Right atrium auricular region (tissue), 2 donors: ENCODE measurements around the gene AGK. TPM values are rescaled to one million over a fixed set of nuclear protein-coding genes. Genes with fewer than 3 reads are reported as not detected.

Source experiments
- DNase-seq: peaks from one replicate; pipeline ENCODE4 v3.0.0-alpha.2; 2019; ENCODE audit warnings: low spot score
- H3K27ac ChIP-seq, 2 donors: fragments of 200-600 bp; sonication (generic); 1 replicate in 1 of 2; 2 replicates in 1 of 2; pipeline ENCODE4 v1.5.1; 2016 to 2019
- H3K27me3 ChIP-seq, 2 donors: fragments of 200-600 bp; sonication (generic); one replicate each; pipeline versions ENCODE4 v1.5.1 to v1.6.0; 2017 to 2019
- H3K36me3 ChIP-seq: fragments of 200-600 bp; sonication (generic); one replicate; pipeline ENCODE4 v1.5.1; 2016
- H3K4me1 ChIP-seq, 2 donors: fragments of 200-600 bp; sonication (generic); one replicate each; pipeline versions ENCODE4 v1.5.1 to v1.6.0; 2017 to 2019
- H3K4me3 ChIP-seq, 2 donors: fragments of 200-600 bp; sonication (generic); 1 replicate in 1 of 2; 2 replicates in 1 of 2; pipeline ENCODE4 v1.5.1; 2017 to 2019; ENCODE audit warnings: mild to moderate bottlenecking in 1 of 2, moderate library complexity in 1 of 2
- H3K9me3 ChIP-seq, 2 donors: fragments of 200-600 bp; sonication (generic); one replicate each; pipeline ENCODE4 v1.5.1; 2019
- CTCF ChIP-seq, 2 donors: fragments of 200-600 bp; sonication (generic); IDR thresholded peaks; one replicate each; pipeline ENCODE4 v1.5.1; 2019; ENCODE audit warnings: antibody characterized with exemption in 2 of 2
- total RNA-seq, 2 donors: library from RNA; depleted of rRNA; stranded (reverse); fragments of >200 nt; gene quantifications; one replicate each; pipeline ENCODE4 v1.1.0, GENCODE V29; 2016

Gene AGK
- total RNA-seq, 2 donors from 2014 or later, result 24.2 to 41.9 TPM

- H3K4me1 ChIP-seq, result peaks cover 0 to 19% of the 10 kb centered on the region in 2 donors
- H3K36me3 ChIP-seq, result peaks cover 11% of the 10 kb centered on the region
- no peak for TF ChIP-seq CTCF (IDR thresholded peaks at IDR 0.05)
- DNase-seq, result no peak
- H3K27ac ChIP-seq, result peak overlapping the region in 1 of 2 donors; percentile 8
- H3K27me3 ChIP-seq, result no peaks in the 10 kb centered on the region
- peaks cover 0 to 6% of the 10 kb centered on the region in 2 donors for H3K9me3 ChIP-seq
- no peak overlapping the region for H3K4me3 ChIP-seq
These were observed 12.9 kb downstream of the AGK start for GRCh38 chr7:141563956-141564623.

- DNase-seq, result no peak
- peaks cover 11% of the 10 kb centered on the region for H3K36me3 ChIP-seq
These were observed 16.2 kb downstream of the AGK start for GRCh38 chr7:141567432-141567831.

DNA sequence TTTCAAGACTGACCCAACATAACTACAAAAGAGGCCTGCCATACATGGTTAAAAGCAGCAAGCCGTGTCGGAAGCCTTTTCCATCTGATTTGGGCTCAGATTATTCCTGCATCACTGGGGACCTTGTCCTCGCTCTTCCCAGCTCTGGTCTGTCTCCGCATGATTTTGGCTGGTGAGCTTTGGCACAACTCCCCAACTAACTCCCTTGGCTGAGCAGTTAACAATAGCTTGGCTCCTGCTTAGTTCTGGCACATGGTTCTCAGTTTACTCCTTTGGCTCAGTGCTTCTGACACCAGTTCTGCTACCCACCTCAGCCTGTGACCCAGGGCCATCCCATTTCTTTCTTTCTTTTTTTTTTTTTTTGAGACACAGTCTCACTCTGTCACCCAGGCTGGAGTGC, 17.0 kb downstream of the AGK start:
- Histone ChIP-seq H3K9me3 (no peaks in the 10 kb centered on the region), H3K36me3 (peaks cover 11% of the 10 kb centered on the region), H3K27me3 (no peaks in the 10 kb centered on the region), H3K4me3 (no peak overlapping the region), H3K4me1 (peaks cover 0 to 15% of the 10 kb centered on the region in 2 donors), H3K27ac (peak overlapping the region in 1 of 2 donors; percentile 33)
- TF ChIP-seq CTCF (IDR thresholded peaks at IDR 0.05), result no peak
- no peak for DNase-seq

More at GRCh38 chr7:141567432-141567831, 16.2 kb downstream of the AGK start:
- no peak overlapping the region for H3K27ac ChIP-seq
- no peaks in the 10 kb centered on the region for H3K9me3 ChIP-seq
- TF ChIP-seq CTCF (IDR thresholded peaks at IDR 0.05), result no peak
- H3K4me3 ChIP-seq, result no peak overlapping the region
- H3K4me1 ChIP-seq, result peaks cover 0 to 22% of the 10 kb centered on the region in 2 donors
- H3K27me3 ChIP-seq, result no peaks in the 10 kb centered on the region

DNA sequence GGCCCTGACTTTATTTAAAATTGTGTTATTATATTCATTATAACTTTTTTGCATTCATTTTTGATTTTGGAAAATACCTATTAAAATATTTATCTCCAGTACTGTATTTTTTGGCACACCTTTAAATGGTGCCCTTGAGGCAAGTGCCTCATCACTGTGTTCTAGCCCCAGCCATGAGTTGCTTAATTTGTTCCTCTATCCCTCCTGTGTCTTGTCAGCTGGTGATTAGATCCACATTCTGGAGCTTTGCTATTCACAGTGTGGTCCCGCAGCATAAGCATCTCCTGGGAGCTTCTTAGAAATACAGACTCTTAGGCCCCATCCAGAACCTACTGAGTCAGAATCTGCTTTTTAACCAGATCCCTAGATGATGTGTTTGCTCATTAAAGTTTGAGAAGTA, 19.8 kb downstream of the AGK start:
- peaks cover 4% of the 10 kb centered on the region for H3K36me3 ChIP-seq
- no peak overlapping the region for H3K4me3 ChIP-seq
- DNase-seq, result no peak
- H3K9me3 ChIP-seq, result no peaks in the 10 kb centered on the region
- no peak for TF ChIP-seq CTCF (IDR thresholded peaks at IDR 0.05)
- H3K4me1 ChIP-seq, result peaks cover 0 to 15% of the 10 kb centered on the region in 2 donors
- H3K27ac ChIP-seq, result no peak overlapping the region
- H3K27me3 ChIP-seq, result no peaks in the 10 kb centered on the region

DNA sequence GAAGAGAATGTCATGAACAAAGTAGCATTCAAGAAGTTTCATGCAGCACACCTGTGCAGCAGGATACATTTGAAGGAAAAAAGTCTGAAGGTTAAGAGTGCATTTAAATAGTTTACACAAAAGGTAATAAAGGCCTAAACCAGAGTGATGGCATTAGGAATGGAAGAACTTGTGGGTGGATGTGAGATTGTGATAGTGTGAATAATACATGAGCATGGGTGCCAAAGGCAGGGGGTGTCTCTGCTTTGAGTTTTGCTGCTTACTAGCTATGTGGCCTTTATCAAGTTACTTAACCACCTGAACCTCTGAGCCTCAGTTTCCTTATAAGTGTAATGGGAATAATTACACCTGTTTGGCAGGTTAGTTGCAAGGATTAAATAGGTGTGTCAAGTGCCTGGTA, 21.0 kb downstream of the AGK start:
- Histone ChIP-seq H3K9me3 (no peaks in the 10 kb centered on the region), H3K4me3 (no peak overlapping the region), H3K27ac (no peak overlapping the region), H3K4me1 (peaks cover 0 to 15% of the 10 kb centered on the region in 2 donors), H3K27me3 (no peaks in the 10 kb centered on the region), H3K36me3 (no peaks in the 10 kb centered on the region)
- TF ChIP-seq CTCF (IDR thresholded peaks at IDR 0.05), result no peak
- no peak for DNase-seq

GRCh38 chr7:141573511-141573910, 22.3 kb downstream of the AGK start:
- peaks cover 0 to 14% of the 10 kb centered on the region in 2 donors for H3K4me1 ChIP-seq
- TF ChIP-seq CTCF (IDR thresholded peaks at IDR 0.05), result no peak
- H3K4me3 ChIP-seq, result no peak overlapping the region
- DNase-seq, result no peak
- H3K9me3 ChIP-seq, result no peaks in the 10 kb centered on the region
- no peaks in the 10 kb centered on the region for H3K27me3 ChIP-seq
- H3K36me3 ChIP-seq, result no peaks in the 10 kb centered on the region
- H3K27ac ChIP-seq, result peak overlapping the region in 1 of 2 donors; percentile 12
